Body of pancreas (tissue), 4 donors: ENCODE measurements around the gene ZNF594.

Experiments used
- POLR2A ChIP-seq, 3 donors: fragments of 450-650 bp; IDR thresholded peaks; one replicate each; pipeline ENCODE4 v1.6.1; 2016; ENCODE audit warnings: antibody characterized with exemption in 3 of 3, mild to moderate bottlenecking in 2 of 3
- TF ChIP-seq, protein P1 (sequence below), 7 experiments: fragments of 450-650 bp in 4 of 7; fragments of 200-600 bp in 3 of 7; sonication (generic) in 3 of 7; IDR thresholded peaks; one replicate each; pipeline ENCODE4 v1.5.1; 2016 to 2019; ENCODE audit warnings: antibody characterized with exemption in 7 of 7

DNA sequence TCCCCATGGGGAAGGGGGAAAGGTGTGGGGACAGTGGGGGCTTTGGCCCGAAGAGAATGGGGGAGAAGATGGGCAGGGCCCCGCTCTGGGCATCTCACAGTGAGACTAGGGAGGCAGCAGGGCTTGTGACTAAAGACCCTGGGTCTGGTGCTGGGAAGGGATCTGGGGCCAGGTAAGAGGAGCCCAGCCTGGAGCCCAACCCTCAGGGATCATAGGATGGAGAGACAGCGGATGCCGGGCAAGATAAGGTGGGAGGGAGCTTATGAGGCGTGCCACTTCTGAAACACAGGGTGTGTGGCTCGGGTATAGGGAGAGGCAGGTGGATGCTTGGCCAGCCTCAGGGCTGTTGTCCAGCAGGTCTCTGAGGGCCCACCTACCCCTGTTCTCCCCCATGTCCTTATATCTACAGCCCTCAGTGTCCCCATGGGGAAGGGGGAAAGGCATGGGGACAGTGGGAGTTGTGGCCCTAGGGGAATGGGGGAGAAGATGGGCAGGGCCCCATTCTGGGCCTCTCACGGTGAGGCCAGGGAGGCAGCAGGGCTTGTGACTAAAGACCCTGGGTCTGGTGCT, 60.4 kb downstream of the ZNF594 start:
- TF ChIP-seq, protein P1, sequence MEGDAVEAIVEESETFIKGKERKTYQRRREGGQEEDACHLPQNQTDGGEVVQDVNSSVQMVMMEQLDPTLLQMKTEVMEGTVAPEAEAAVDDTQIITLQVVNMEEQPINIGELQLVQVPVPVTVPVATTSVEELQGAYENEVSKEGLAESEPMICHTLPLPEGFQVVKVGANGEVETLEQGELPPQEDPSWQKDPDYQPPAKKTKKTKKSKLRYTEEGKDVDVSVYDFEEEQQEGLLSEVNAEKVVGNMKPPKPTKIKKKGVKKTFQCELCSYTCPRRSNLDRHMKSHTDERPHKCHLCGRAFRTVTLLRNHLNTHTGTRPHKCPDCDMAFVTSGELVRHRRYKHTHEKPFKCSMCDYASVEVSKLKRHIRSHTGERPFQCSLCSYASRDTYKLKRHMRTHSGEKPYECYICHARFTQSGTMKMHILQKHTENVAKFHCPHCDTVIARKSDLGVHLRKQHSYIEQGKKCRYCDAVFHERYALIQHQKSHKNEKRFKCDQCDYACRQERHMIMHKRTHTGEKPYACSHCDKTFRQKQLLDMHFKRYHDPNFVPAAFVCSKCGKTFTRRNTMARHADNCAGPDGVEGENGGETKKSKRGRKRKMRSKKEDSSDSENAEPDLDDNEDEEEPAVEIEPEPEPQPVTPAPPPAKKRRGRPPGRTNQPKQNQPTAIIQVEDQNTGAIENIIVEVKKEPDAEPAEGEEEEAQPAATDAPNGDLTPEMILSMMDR (IDR thresholded peaks at IDR 0.05), result no peak
- no peak for TF ChIP-seq POLR2A (IDR thresholded peaks at IDR 0.05)
